Fibroblast of lung (primary cell): Measurements from ENCODE around the gene SNX3. TPM values are rescaled to one million over a fixed set of nuclear protein-coding genes. Genes with fewer than 3 reads are reported as not detected.

Experiments
- DNase-seq, 2 donors: peaks; one replicate each; pipeline versions ENCODE4 v3.0.0 to v3.0.0-alpha.2; 2010; ENCODE audit warnings: low read depth in 2 of 2
- H2AFZ ChIP-seq: 2 replicates; pipeline ENCODE4 v1.5.1; 2012; ENCODE audit warnings: low read length, control low read depth, inconsistent platforms
- H3K27ac ChIP-seq: 2 replicates; pipeline ENCODE4 v1.5.1; 2011; ENCODE audit warnings: low read length, control low read depth; ENCODE audit not compliant: insufficient read depth
- H3K27me3 ChIP-seq: 2 replicates; pipeline ENCODE4 v1.5.1; 2011; ENCODE audit warnings: mild to moderate bottlenecking, low read length; ENCODE audit not compliant: control insufficient read depth, insufficient read depth
- H3K36me3 ChIP-seq: 2 replicates; pipeline ENCODE4 v1.5.1; 2011; ENCODE audit warnings: low read length; ENCODE audit not compliant: control insufficient read depth, insufficient read depth
- H3K4me1 ChIP-seq: 2 replicates; pipeline ENCODE4 v1.5.1; 2011; ENCODE audit warnings: low read length; ENCODE audit not compliant: control insufficient read depth, insufficient read depth; ENCODE audit errors: extremely low read depth
- H3K4me2 ChIP-seq: 2 replicates; pipeline ENCODE4 v1.5.1; 2011; ENCODE audit warnings: low read length, control low read depth; ENCODE audit not compliant: insufficient read depth; ENCODE audit errors: extremely low read depth
- H3K4me3 ChIP-seq, 4 experiments: fragments of 200-600 bp in 1 of 4; sonication (generic) in 1 of 4; replicated peaks in 1 of 4; 2 replicates each; pipeline ENCODE4 v1.5.1; 2011 to 2016; ENCODE audit warnings: low read length in 4 of 4, low read depth in 3 of 4, mild to moderate bottlenecking in 3 of 4, control low read depth in 2 of 4, inconsistent platforms in 1 of 4, mixed read lengths in 1 of 4; ENCODE audit not compliant: insufficient read depth in 1 of 4; ENCODE audit errors: control extremely low read depth in 1 of 4
- H3K79me2 ChIP-seq: 2 replicates; pipeline ENCODE4 v1.5.1; 2012; ENCODE audit warnings: mild to moderate bottlenecking, low read length, inconsistent platforms; ENCODE audit not compliant: control insufficient read depth, insufficient read depth
- H3K9ac ChIP-seq: 2 replicates; pipeline ENCODE4 v1.5.1; 2011; ENCODE audit warnings: mild to moderate bottlenecking, low read length, control low read depth; ENCODE audit not compliant: insufficient read depth
- H3K9me3 ChIP-seq: 2 replicates; pipeline ENCODE4 v1.5.1; 2012; ENCODE audit warnings: low read depth, low read length; ENCODE audit not compliant: control insufficient read depth, insufficient read depth
- H4K20me1 ChIP-seq: 2 replicates; pipeline ENCODE4 v1.5.1; 2011; ENCODE audit warnings: low read length; ENCODE audit not compliant: control insufficient read depth, insufficient read depth; ENCODE audit errors: extremely low read depth
- CTCF ChIP-seq, 2 donors: IDR thresholded peaks in 1 of 2; conservative IDR thresholded peaks in 1 of 2; 1 replicate in 1 of 2; 2 replicates in 1 of 2; pipeline ENCODE4 v1.5.1; 2011 to 2012; ENCODE audit warnings: low read length in 2 of 2, control low read depth in 1 of 2, inconsistent platforms in 1 of 2, low read depth in 1 of 2, mild to moderate bottlenecking in 1 of 2
- EZH2 ChIP-seq: IDR thresholded peaks from 2 replicates; pipeline ENCODE4 v1.5.1; 2012; ENCODE audit warnings: low read length, control low read depth, mild to moderate bottlenecking; ENCODE audit errors: missing control alignments
- polyA plus RNA-seq, 2 donors: library from polyadenylated mRNA; depleted of rRNA in 1 of 2; stranded (reverse) in 1 of 2; unstranded in 1 of 2; fragments of >200 nt; gene quantifications; 2 replicates each; pipeline ENCODE4 v1.2.1, GENCODE V29; 2011 to 2012; ENCODE audit warnings: missing spikeins in 1 of 2
- total RNA-seq: library from RNA; depleted of rRNA; stranded (reverse); fragments of >200 nt; gene quantifications from 2 replicates; pipeline ENCODE4 v1.2.1, GENCODE V29; 2014

Gene SNX3
- total and polyA plus RNA-seq, 2 donors (not counting 1 experiment from before 2014, with no cell fraction given) = 209 to 428 TPM

DNA sequence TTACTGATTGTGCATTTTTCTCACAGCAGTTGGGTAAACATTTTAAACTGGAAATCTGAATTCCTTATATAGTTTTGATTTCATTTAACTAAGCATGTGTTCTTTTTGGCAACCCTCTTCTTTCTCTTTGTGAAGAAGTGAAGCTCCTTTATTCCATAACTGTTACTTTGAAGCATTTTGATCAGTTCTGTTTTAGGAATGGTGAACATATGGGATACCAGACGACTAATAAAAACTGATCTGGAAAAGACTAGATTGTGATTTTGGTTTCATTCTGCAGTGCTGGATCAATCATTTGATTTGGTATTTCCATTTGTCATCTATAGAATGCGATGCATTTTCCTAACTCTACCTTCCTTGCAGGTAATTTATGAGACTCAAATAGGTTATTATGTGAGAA, 43.8 kb upstream of the SNX3 start:
- Histone ChIP-seq H3K4me1 (no peaks in the 10 kb centered on the region), H4K20me1 (no peaks in the 10 kb centered on the region), H3K4me2 (no peak overlapping the region), H3K9ac (no peak overlapping the region), H2AFZ (no peak overlapping the region), H3K9me3 (no peaks in the 10 kb centered on the region), H3K27me3 (no peaks in the 10 kb centered on the region), H3K4me3 (no peak overlapping the region), H3K27ac (no peak overlapping the region), H3K79me2 (no peaks in the 10 kb centered on the region), H3K36me3 (no peaks in the 10 kb centered on the region)
- no peak for DNase-seq
- no peak for TF ChIP-seq CTCF (conservative IDR thresholded peaks at IDR 0.05 in 1 of 2, IDR thresholded peaks at IDR 0.05 in 1 of 2; ENCODE audit: low read depth in 1 of 2, low read length in 2 of 2)
- no peak for TF ChIP-seq EZH2

DNA sequence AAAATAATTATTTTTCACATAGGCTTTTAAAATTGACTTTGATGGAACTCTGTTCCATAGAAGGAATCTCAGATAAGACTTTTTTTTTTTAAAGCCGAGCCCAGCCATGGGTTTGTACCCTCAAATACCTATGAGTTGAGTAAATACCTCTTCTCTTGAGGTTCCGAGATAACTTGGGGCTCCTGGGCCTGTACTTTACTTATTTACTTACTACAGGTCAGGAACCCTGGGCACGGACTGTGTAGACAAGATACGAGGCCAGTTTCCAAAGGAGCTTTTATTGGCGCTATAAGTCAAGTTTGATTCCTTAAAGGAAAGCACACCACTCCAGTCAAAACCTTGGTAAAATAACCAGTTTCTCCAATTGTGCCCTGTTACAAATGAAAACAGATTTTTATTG, 41.5 kb upstream of the SNX3 start:
- no peaks in the 10 kb centered on the region for H4K20me1 ChIP-seq
- no peaks in the 10 kb centered on the region for H3K36me3 ChIP-seq
- no peaks in the 10 kb centered on the region for H3K9me3 ChIP-seq
- no peaks in the 10 kb centered on the region for H3K4me1 ChIP-seq
- no peaks in the 10 kb centered on the region for H3K27me3 ChIP-seq
- H3K27ac ChIP-seq = no peak overlapping the region
- no peak overlapping the region for H3K9ac ChIP-seq
- H3K4me3 ChIP-seq = no peak overlapping the region
- no peaks in the 10 kb centered on the region for H3K79me2 ChIP-seq
- no peak overlapping the region for H2AFZ ChIP-seq
- H3K4me2 ChIP-seq = no peak overlapping the region
- no peak for DNase-seq
- TF ChIP-seq CTCF (conservative IDR thresholded peaks at IDR 0.05 in 1 of 2, IDR thresholded peaks at IDR 0.05 in 1 of 2; ENCODE audit: low read depth in 1 of 2, low read length in 2 of 2) = no peak
- no peak for TF ChIP-seq EZH2

GRCh38 chr6:108295676-108296075, 34.8 kb upstream of the SNX3 start:
- Histone ChIP-seq H3K27me3 (no peaks in the 10 kb centered on the region), H2AFZ (peak overlapping the region; percentile 89), H3K36me3 (no peaks in the 10 kb centered on the region), H3K9me3 (no peaks in the 10 kb centered on the region), H3K27ac (peak overlapping the region; percentile 83), H3K4me2 (peak overlapping the region; percentile 55), H3K9ac (no peak overlapping the region), H3K4me3 (peak overlapping the region; percentile 61 to 98 (median 76)), H4K20me1 (no peaks in the 10 kb centered on the region), H3K4me1 (no peaks in the 10 kb centered on the region), H3K79me2 (peaks cover 2% of the 10 kb centered on the region)
- TF ChIP-seq CTCF (conservative IDR thresholded peaks at IDR 0.05 in 1 of 2, IDR thresholded peaks at IDR 0.05 in 1 of 2; ENCODE audit: low read depth in 1 of 2, low read length in 2 of 2) (no peak), EZH2 (no peak)
- no peak for DNase-seq
